ENCODE results near the gene HNRNPU. TPM values are rescaled to one million over a fixed set of nuclear protein-coding genes. Genes with fewer than 3 reads are reported as not detected.

HNRNPU gene
- total and polyA plus RNA-seq, 2 of the 13 experiments (the other 11 are each of a cell fraction or from before 2014, with no cell fraction given): 101 to 508 TPM

DNA sequence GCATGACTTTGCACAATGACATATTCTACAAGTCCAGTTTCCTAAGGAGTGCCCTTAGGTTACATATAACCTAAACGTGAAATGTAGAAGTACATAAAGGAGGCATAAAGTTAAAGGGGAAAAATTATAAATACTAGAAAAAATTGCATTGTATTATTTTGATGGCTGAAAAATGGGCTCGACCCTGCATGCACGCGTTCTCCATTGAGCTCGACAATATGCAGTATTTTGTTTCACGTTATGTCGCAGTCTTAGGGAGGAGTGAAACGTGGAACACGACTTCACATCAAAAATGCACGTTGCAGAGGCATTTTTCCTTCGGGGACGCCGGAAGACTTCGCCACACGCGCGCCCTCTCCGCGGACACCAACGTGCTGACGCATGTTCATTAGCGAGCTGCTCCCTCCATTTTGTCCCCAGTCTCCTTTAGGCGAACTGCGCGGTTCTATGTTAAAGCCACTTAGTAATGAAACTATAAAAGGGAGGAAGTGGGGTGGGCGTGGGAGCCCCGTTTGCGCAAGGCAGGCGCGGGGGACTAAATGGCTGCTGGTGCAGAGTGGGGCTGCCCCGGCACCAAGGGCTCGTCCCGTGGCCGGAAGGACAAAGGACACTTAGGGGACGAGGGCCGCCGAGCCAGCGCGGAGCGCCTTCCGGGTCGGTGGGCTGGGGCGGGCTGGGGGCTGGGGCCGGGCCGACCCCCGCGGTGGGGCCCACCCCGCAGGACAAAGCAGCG lies 29.6 kb downstream of the HNRNPU start (continued):
- TF ChIP-seq ZNF235 (CRISPR knock-in tag; IDR thresholded peaks at IDR 0.05; ENCODE audit: borderline replicate concordance) (no peak), ZNF160 (CRISPR knock-in tag; IDR thresholded peaks at IDR 0.05) (no peak; the same call in 1 of the 2 replicates), ZNF775 (CRISPR knock-in tag; IDR thresholded peaks at IDR 0.05; ENCODE audit: borderline replicate concordance) (0 out of 2 replicates have a peak, but pooled peaks have one; percentile 81), ZNF724P (CRISPR knock-in tag; IDR thresholded peaks at IDR 0.05; ENCODE audit: borderline replicate concordance) (0 out of 2 replicates have a peak, but pooled peaks have one; percentile 63), ZNF121 (CRISPR knock-in tag; IDR thresholded peaks at IDR 0.05) (no peak), FOXA1 (IDR thresholded peaks at IDR 0.05) (no peak), FOXA1 (CRISPR knock-in tag; IDR thresholded peaks at IDR 0.05) (no peak; the same call in 1 of the 2 replicates), ZNF598 (CRISPR knock-in tag; IDR thresholded peaks at IDR 0.05; ENCODE audit: borderline replicate concordance) (peak; percentile 91), RXRA (CRISPR knock-in tag; IDR thresholded peaks at IDR 0.05) (peak; percentile 79), SOX6 (IDR thresholded peaks at IDR 0.05) (no peak), SOX6 (CRISPR knock-in tag; IDR thresholded peaks at IDR 0.05) (peak; percentile 68), ZNF557 (CRISPR knock-in tag; IDR thresholded peaks at IDR 0.05) (0 out of 2 replicates have a peak, but pooled peaks have one; percentile 85), ZFP90 (CRISPR knock-in tag; IDR thresholded peaks at IDR 0.05; ENCODE audit: borderline replicate concordance) (peak; percentile 72)
- TF ChIP-seq, protein P1, sequence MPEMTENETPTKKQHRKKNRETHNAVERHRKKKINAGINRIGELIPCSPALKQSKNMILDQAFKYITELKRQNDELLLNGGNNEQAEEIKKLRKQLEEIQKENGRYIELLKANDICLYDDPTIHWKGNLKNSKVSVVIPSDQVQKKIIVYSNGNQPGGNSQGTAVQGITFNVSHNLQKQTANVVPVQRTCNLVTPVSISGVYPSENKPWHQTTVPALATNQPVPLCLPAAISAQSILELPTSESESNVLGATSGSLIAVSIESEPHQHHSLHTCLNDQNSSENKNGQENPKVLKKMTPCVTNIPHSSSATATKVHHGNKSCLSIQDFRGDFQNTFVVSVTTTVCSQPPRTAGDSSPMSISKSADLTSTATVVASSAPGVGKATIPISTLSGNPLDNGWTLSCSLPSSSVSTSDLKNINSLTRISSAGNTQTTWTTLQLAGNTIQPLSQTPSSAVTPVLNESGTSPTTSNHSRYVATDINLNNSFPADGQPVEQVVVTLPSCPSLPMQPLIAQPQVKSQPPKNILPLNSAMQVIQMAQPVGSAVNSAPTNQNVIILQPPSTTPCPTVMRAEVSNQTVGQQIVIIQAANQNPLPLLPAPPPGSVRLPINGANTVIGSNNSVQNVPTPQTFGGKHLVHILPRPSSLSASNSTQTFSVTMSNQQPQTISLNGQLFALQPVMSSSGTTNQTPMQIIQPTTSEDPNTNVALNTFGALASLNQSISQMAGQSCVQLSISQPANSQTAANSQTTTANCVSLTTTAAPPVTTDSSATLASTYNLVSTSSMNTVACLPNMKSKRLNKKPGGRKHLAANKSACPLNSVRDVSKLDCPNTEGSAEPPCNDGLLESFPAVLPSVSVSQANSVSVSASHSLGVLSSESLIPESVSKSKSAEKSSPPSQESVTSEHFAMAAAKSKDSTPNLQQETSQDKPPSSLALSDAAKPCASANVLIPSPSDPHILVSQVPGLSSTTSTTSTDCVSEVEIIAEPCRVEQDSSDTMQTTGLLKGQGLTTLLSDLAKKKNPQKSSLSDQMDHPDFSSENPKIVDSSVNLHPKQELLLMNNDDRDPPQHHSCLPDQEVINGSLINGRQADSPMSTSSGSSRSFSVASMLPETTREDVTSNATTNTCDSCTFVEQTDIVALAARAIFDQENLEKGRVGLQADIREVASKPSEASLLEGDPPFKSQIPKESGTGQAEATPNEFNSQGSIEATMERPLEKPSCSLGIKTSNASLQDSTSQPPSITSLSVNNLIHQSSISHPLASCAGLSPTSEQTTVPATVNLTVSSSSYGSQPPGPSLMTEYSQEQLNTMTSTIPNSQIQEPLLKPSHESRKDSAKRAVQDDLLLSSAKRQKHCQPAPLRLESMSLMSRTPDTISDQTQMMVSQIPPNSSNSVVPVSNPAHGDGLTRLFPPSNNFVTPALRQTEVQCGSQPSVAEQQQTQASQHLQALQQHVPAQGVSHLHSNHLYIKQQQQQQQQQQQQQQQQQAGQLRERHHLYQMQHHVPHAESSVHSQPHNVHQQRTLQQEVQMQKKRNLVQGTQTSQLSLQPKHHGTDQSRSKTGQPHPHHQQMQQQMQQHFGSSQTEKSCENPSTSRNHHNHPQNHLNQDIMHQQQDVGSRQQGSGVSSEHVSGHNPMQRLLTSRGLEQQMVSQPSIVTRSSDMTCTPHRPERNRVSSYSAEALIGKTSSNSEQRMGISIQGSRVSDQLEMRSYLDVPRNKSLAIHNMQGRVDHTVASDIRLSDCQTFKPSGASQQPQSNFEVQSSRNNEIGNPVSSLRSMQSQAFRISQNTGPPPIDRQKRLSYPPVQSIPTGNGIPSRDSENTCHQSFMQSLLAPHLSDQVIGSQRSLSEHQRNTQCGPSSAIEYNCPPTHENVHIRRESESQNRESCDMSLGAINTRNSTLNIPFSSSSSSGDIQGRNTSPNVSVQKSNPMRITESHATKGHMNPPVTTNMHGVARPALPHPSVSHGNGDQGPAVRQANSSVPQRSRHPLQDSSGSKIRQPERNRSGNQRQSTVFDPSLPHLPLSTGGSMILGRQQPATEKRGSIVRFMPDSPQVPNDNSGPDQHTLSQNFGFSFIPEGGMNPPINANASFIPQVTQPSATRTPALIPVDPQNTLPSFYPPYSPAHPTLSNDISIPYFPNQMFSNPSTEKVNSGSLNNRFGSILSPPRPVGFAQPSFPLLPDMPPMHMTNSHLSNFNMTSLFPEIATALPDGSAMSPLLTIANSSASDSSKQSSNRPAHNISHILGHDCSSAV (CRISPR knock-in tag; IDR thresholded peaks at IDR 0.05; ENCODE audit: borderline replicate concordance): 0 out of 2 replicates have a peak, but pooled peaks have one; percentile 24
- TF ChIP-seq, protein P2, sequence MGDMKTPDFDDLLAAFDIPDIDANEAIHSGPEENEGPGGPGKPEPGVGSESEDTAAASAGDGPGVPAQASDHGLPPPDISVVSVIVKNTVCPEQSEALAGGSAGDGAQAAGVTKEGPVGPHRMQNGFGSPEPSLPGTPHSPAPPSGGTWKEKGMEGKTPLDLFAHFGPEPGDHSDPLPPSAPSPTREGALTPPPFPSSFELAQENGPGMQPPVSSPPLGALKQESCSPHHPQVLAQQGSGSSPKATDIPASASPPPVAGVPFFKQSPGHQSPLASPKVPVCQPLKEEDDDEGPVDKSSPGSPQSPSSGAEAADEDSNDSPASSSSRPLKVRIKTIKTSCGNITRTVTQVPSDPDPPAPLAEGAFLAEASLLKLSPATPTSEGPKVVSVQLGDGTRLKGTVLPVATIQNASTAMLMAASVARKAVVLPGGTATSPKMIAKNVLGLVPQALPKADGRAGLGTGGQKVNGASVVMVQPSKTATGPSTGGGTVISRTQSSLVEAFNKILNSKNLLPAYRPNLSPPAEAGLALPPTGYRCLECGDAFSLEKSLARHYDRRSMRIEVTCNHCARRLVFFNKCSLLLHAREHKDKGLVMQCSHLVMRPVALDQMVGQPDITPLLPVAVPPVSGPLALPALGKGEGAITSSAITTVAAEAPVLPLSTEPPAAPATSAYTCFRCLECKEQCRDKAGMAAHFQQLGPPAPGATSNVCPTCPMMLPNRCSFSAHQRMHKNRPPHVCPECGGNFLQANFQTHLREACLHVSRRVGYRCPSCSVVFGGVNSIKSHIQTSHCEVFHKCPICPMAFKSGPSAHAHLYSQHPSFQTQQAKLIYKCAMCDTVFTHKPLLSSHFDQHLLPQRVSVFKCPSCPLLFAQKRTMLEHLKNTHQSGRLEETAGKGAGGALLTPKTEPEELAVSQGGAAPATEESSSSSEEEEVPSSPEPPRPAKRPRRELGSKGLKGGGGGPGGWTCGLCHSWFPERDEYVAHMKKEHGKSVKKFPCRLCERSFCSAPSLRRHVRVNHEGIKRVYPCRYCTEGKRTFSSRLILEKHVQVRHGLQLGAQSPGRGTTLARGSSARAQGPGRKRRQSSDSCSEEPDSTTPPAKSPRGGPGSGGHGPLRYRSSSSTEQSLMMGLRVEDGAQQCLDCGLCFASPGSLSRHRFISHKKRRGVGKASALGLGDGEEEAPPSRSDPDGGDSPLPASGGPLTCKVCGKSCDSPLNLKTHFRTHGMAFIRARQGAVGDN (CRISPR knock-in tag; IDR thresholded peaks at IDR 0.05): peak; percentile 92

Measured in HepG2 (cell line).